ENCODE data around the gene SDCBP2. TPM values are rescaled to one million over a fixed set of nuclear protein-coding genes. Genes with fewer than 3 reads are reported as not detected.

Gene SDCBP2
- total RNA-seq, 1 experiment from 2014 or later, result 1.9 TPM

- Histone ChIP-seq H3K27me3 (ENCODE audit: insufficient read depth, low read length) (no peaks in the 10 kb centered on the region), H2AK5ac (ENCODE audit: insufficient read length, low read length) (no peak overlapping the region), H3K23me2 (ENCODE audit: insufficient read length, low read depth, low read length, poor library complexity, severe bottlenecking) (no peaks in the 10 kb centered on the region), H3K79me1 (ENCODE audit: insufficient read depth, low read depth, low read length, poor library complexity, severe bottlenecking) (no peaks in the 10 kb centered on the region), H2AFZ (ENCODE audit: low read length) (no peak overlapping the region), H3T11ph (ENCODE audit: low read length) (no peak overlapping the region), H3K9ac (ENCODE audit: extremely low read depth, insufficient read length, low read length) (no peak overlapping the region), H2BK12ac (ENCODE audit: insufficient read length, low read depth, low read length) (no peak overlapping the region), H3K27ac (ENCODE audit: insufficient read length, low read depth, low read length) (no peak overlapping the region), H3K14ac (ENCODE audit: insufficient read depth, low read length) (no peak overlapping the region), H3K4ac (ENCODE audit: low read depth, low read length) (no peak overlapping the region), H4K20me1 (ENCODE audit: control insufficient read depth, insufficient read depth, insufficient read length) (no peaks in the 10 kb centered on the region), H4K91ac (ENCODE audit: insufficient read length, low read depth, low read length) (no peak overlapping the region), H4K5ac (ENCODE audit: insufficient read length, low read depth, low read length) (no peak overlapping the region), H2BK120ac (ENCODE audit: low read depth, low read length, poor library complexity, severe bottlenecking) (no peak overlapping the region), H3K56ac (ENCODE audit: insufficient read length, low read depth, low read length) (no peak overlapping the region), H3K4me2 (ENCODE audit: insufficient read depth, insufficient read length, low read length) (no peak overlapping the region), H3K23ac (ENCODE audit: insufficient read length, low read depth, low read length) (no peak overlapping the region), H2BK15ac (ENCODE audit: low read depth, low read length) (no peak overlapping the region), H3K4me1 (ENCODE audit: insufficient read depth, low read length) (no peaks in the 10 kb centered on the region; the same call in 1 of the 2 replicates), H3K9me3 (ENCODE audit: control insufficient read depth, low read depth, low read length) (no peaks in the 10 kb centered on the region), H2BK5ac (ENCODE audit: insufficient read length, low read length) (no peak overlapping the region), H4K8ac (replicated peaks; ENCODE audit: insufficient read length, low read depth, low read length) (no peak overlapping the region), H3K18ac (ENCODE audit: insufficient read length, low read depth, low read length) (no peak overlapping the region), H2BK20ac (ENCODE audit: low read depth, low read length, poor library complexity, severe bottlenecking) (no peak overlapping the region), H3K79me2 (ENCODE audit: insufficient read depth, low read length) (no peaks in the 10 kb centered on the region)
- TF ChIP-seq, protein P1, sequence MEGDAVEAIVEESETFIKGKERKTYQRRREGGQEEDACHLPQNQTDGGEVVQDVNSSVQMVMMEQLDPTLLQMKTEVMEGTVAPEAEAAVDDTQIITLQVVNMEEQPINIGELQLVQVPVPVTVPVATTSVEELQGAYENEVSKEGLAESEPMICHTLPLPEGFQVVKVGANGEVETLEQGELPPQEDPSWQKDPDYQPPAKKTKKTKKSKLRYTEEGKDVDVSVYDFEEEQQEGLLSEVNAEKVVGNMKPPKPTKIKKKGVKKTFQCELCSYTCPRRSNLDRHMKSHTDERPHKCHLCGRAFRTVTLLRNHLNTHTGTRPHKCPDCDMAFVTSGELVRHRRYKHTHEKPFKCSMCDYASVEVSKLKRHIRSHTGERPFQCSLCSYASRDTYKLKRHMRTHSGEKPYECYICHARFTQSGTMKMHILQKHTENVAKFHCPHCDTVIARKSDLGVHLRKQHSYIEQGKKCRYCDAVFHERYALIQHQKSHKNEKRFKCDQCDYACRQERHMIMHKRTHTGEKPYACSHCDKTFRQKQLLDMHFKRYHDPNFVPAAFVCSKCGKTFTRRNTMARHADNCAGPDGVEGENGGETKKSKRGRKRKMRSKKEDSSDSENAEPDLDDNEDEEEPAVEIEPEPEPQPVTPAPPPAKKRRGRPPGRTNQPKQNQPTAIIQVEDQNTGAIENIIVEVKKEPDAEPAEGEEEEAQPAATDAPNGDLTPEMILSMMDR (conservative IDR thresholded peaks at IDR 0.05), result no peak
- H3K36me3 Mint-ChIP-seq (ENCODE audit: insufficient read depth in 1 of 3, low read depth in 3 of 3), result no peaks in the 10 kb centered on the region; a peak in 1 of 7 replicates
- peaks cover 7 to 13% of the 10 kb centered on the region in 2 experiments for H3K4me1 Mint-ChIP-seq
- no peaks in the 10 kb centered on the region; the same call in 1 of the 2 replicates for H3K27me3 Mint-ChIP-seq (ENCODE audit: low read depth)
- no peak for DNase-seq
- no peaks in the 10 kb centered on the region for H3K9me3 Mint-ChIP-seq
- no peak overlapping the region for H3K4me3 Mint-ChIP-seq
- peak overlapping the region in 1 of 3 experiments; percentile 91; a peak in 1 of 7 replicates for H3K27ac Mint-ChIP-seq
- WGBS (ENCODE audit: extremely low coverage, insufficient read length, low lambda C conversion rate), result no CpG with 5 or more reads among the region's 10 CpGs
Observed at GRCh38 chr20:1307171-1307570, 21.8 kb downstream of the SDCBP2 start.

Measured in H9 (cell line).